ENCODE data around the gene TTLL1. TPM values are rescaled to one million over a fixed set of nuclear protein-coding genes. Genes with fewer than 3 reads are reported as not detected.
A peak's percentile ranks its signal among the peaks of the same experiment; 100 is the strongest.

Gene TTLL1
- total RNA-seq (1 to 10 TPM; 1.2 to 3.0 (median 2.0) TPM), polyA plus RNA-seq (1 to 10 TPM; 1.9 to 4.9 (median 3.8) TPM)
- long read RNA-seq, donor 1, partial matches to known transcripts: 1 of 1 reads
- long read RNA-seq, donor 1, other reads (novel, unspliced or antisense): 0 of 1 reads
- long read RNA-seq, donor 2, partial matches to known transcripts: 0 of 3 reads
- long read RNA-seq, donor 2, other reads (novel, unspliced or antisense): 1 of 3 reads

DNA sequence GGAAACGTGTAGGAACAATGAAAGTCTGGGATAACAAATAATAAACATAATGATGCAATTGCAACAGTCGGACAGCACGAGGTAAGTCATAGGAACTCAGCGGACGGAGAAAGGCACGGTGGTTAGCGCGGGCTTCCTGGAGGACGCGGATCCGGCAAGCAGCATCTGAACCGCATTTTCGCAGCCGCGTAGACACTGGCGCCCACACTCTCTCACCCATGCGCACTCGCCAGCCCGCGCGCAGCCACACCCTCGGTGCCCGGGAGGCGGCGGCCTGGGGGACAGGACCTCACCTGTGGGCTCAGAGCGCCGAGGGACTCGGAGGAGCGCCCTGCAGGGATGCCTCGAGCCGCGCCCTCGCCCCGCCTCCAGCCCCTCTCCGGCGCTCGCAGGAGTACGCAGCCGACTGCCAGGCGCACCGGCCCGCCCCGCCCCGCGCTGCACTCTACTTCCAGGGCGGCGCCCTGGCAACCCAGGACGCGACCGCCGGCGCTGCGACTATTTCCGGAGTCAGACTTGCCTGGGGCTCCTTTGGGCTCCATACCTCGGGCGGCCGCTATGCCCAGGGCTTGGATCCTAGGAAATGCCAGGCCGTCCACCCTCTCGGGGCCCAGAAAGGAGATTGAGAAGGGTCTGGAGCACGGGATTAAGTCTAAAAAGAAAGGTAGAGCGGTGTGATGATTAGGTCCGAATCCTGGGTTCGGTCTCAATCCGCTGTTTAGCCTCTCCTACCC is at the start of gene TTLL1:
Gene TTLL1, minus strand, starts transcription at position 408 of the 734 bp plus-strand sequence. CDS start 13,805 bp downstream, outside the sequence.
- peak within 1 kb of the TSS; percentile 46 for H3K27ac ChIP-seq
- H3K27me3 ChIP-seq (ENCODE audit: insufficient read depth in 3 of 3, low read length in 2 of 3): no peaks in the 10 kb centered on the region
- no peaks in the 10 kb centered on the region for H3K9me3 ChIP-seq
- intact Hi-C loops (cut with DNase I): loop anchor here in 1 of 2 donors (5.0 kb wide), 1 partner anchor 77 kb away; no protein-coding TSS in a partner anchor
- peak; percentile 90 to 93 for DNase-seq
- H3K4me3 ChIP-seq: peak within 1 kb of the TSS; percentile 76
- no peaks in the 10 kb centered on the region for H3K4me1 ChIP-seq
- ATAC-seq: peak; percentile 94 to 99 (median 96)
- no peaks in the 10 kb centered on the region for H3K36me3 ChIP-seq (ENCODE audit: insufficient read depth in 1 of 2, low read depth in 1 of 2)
- WGBS, 3 donors: 4 to 5% (median 5%) methylated on average over 55 to 64 of the region's 64 CpGs
- TF ChIP-seq, protein P1, sequence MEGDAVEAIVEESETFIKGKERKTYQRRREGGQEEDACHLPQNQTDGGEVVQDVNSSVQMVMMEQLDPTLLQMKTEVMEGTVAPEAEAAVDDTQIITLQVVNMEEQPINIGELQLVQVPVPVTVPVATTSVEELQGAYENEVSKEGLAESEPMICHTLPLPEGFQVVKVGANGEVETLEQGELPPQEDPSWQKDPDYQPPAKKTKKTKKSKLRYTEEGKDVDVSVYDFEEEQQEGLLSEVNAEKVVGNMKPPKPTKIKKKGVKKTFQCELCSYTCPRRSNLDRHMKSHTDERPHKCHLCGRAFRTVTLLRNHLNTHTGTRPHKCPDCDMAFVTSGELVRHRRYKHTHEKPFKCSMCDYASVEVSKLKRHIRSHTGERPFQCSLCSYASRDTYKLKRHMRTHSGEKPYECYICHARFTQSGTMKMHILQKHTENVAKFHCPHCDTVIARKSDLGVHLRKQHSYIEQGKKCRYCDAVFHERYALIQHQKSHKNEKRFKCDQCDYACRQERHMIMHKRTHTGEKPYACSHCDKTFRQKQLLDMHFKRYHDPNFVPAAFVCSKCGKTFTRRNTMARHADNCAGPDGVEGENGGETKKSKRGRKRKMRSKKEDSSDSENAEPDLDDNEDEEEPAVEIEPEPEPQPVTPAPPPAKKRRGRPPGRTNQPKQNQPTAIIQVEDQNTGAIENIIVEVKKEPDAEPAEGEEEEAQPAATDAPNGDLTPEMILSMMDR (IDR thresholded peaks at IDR 0.05): no peak

DNA sequence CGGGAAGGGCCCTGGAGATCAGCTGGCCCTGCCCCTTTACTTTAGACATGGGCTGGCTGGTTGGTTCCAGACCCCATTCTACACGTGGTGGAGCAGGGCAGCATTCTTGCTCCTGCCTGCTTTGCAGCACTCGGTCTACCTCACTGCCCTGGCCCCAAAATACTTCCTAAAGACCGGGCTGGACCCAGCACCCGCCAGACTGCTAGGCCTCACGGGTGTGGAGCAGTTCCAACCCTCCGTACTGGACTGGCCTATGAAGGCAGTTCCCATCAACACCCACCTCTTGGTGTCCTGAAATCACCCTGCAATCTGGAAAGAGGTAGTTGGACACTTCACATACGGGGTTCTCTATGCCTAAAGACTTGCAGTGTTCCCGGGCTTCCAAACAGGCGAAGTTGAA is 47.6 kb upstream of the TTLL1 start:
- Histone ChIP-seq H3K4me1 (peaks cover 6% of the 10 kb centered on the region), H3K27ac (no peak overlapping the region), H3K36me3 (ENCODE audit: insufficient read depth in 1 of 2, low read depth in 1 of 2) (peaks cover 0 to 97% of the 10 kb centered on the region in 2 donors), H3K27me3 (ENCODE audit: insufficient read depth in 3 of 3, low read length in 2 of 3) (no peaks in the 10 kb centered on the region), H3K4me3 (no peak overlapping the region), H3K9me3 (no peaks in the 10 kb centered on the region)
- intact Hi-C loops (cut with DNase I): no loop called here
- TF ChIP-seq, protein P1 (IDR thresholded peaks at IDR 0.05): no peak
- WGBS, 3 donors: 67 to 70% (median 70%) methylated on average over 10 of the region's 10 CpGs
- ATAC-seq (no peak), DNase-seq (no peak)

DNA sequence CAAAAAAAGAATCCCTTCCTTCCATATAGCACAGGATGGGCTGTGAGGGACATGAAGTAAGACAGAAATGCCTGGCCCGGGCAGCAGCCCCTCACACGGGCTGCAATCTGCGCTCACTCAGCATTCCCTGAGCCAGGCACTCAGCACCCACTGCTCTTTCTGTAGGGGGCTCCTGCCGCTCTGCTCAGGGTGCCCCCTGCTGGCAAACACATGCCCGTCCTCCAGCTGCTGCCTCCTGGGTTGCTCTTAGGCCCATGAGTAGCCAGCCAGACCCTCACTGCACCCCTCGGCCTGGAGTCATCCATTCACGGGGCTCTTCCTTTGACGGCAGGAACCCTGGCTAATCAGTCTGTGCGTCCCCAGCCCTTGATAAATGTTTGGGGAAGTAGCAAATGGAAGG is 47.1 kb upstream of the TTLL1 start:
- Histone ChIP-seq H3K9me3 (no peaks in the 10 kb centered on the region), H3K27me3 (ENCODE audit: insufficient read depth in 3 of 3, low read length in 2 of 3) (no peaks in the 10 kb centered on the region), H3K4me3 (no peak overlapping the region), H3K27ac (no peak overlapping the region), H3K36me3 (ENCODE audit: insufficient read depth in 1 of 2, low read depth in 1 of 2) (peaks cover 0 to 100% of the 10 kb centered on the region in 2 donors), H3K4me1 (peaks cover 6% of the 10 kb centered on the region)
- WGBS, 3 donors: 47 to 56% (median 55%) methylated on average over 9 of the region's 9 CpGs
- DNase-seq: no peak
- ATAC-seq: peak in 3 of 4 donors; percentile 46 to 64 (median 48)
- TF ChIP-seq, protein P1 (IDR thresholded peaks at IDR 0.05): peak; percentile 30
- intact Hi-C loops (cut with DNase I): no loop called here

DNA sequence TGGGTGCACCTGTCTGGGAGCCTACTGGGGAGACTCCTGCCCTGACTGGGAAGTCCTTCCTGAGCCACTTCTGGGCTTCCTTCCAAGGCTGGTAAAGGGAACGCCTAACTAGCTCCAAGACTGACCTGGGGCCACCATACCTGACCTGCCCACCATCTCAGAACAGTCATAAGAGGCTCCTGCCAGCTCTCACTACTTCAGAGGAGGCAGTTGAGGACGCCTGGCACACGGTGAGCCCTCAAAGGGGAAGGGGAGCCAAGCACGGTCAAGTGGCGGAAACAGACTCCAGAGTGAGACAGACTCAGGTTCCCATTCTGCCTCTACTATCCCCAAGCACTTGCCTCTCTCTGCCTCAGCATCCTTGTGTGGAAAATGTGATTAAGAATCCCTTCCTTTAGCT is 46.4 kb upstream of the TTLL1 start:
- H3K4me3 ChIP-seq: no peak overlapping the region
- H3K9me3 ChIP-seq: no peaks in the 10 kb centered on the region
- no peaks in the 10 kb centered on the region for H3K27me3 ChIP-seq (ENCODE audit: insufficient read depth in 3 of 3, low read length in 2 of 3)
- peaks cover 0 to 93% of the 10 kb centered on the region in 2 donors for H3K36me3 ChIP-seq (ENCODE audit: insufficient read depth in 1 of 2, low read depth in 1 of 2)
- DNase-seq (no peak), ATAC-seq (no peak)
- H3K27ac ChIP-seq: no peak overlapping the region
- H3K4me1 ChIP-seq: peaks cover 6% of the 10 kb centered on the region
- intact Hi-C loops (cut with DNase I): no loop called here
- TF ChIP-seq, protein P1 (IDR thresholded peaks at IDR 0.05): no peak
- 82 to 93% (median 85%) methylated on average over 5 of the region's 5 CpGs for WGBS, 3 donors

Data from psoas muscle (tissue), 8 donors.